Small intestine (tissue), 7 donors: ENCODE results near the gene LBHD2. TPM values are rescaled to one million over a fixed set of nuclear protein-coding genes. Genes with fewer than 3 reads are reported as not detected.

Source experiments
- DNase-seq, 2 donors: peaks; one replicate each; pipeline versions ENCODE4 v3.0.0 to v3.0.0-alpha.2; 2013
- FAIRE-seq: peaks from 2 replicates; lab custom pipeline; 2012; peaks lifted over from hg19 to GRCh38; lab: Jason Lieb, UNC
- H3K27ac ChIP-seq, 3 donors: one replicate each; pipeline ENCODE4 v1.5.1; 2013; ENCODE audit warnings: low read length in 2 of 3, mild to moderate bottlenecking in 2 of 3, control low read depth in 1 of 3, inconsistent platforms in 1 of 3, low read depth in 1 of 3, moderate library complexity in 1 of 3
- H3K27me3 ChIP-seq, 3 donors: one replicate each; pipeline ENCODE4 v1.6.1; 2013; ENCODE audit warnings: low read length in 3 of 3, inconsistent platforms in 1 of 3; ENCODE audit not compliant: control insufficient read depth in 3 of 3, insufficient read depth in 3 of 3
- H3K36me3 ChIP-seq, 3 donors: one replicate each; pipeline ENCODE4 v1.6.1; 2013; ENCODE audit warnings: low read length in 3 of 3, inconsistent platforms in 1 of 3, low read depth in 1 of 3, mild to moderate bottlenecking in 1 of 3, moderate library complexity in 1 of 3; ENCODE audit not compliant: control insufficient read depth in 3 of 3, insufficient read depth in 2 of 3
- H3K4me1 ChIP-seq, 3 donors: one replicate each; pipeline ENCODE4 v1.6.1; 2013; ENCODE audit warnings: low read length in 2 of 3, inconsistent platforms in 1 of 3, low read depth in 1 of 3, mild to moderate bottlenecking in 1 of 3, moderate library complexity in 1 of 3; ENCODE audit not compliant: control insufficient read depth in 3 of 3, insufficient read depth in 2 of 3
- H3K4me3 ChIP-seq, 3 donors: one replicate each; pipeline ENCODE4 v1.5.1; 2013; ENCODE audit warnings: low read length in 3 of 3, control low read depth in 1 of 3, inconsistent platforms in 1 of 3, low read depth in 1 of 3, mild to moderate bottlenecking in 1 of 3, moderate library complexity in 1 of 3
- H3K9me3 ChIP-seq, 2 donors: one replicate each; pipeline ENCODE4 v1.6.1; 2013; ENCODE audit warnings: low read depth in 1 of 2, low read length in 1 of 2; ENCODE audit not compliant: control insufficient read depth in 2 of 2, insufficient read depth in 1 of 2
- WGBS, 3 donors: extraction: QIAGEN DNeasy Blood & Tissue Kit; methylation state at CpG; one replicate each; pipeline ENCODE4 v1.1.7; 2013; 5-methylcytosine and 5-hydroxymethylcytosine counted together
- polyA plus RNA-seq, 4 donors: library from polyadenylated mRNA; stranded (reverse) in 3 of 4; unstranded in 1 of 4; fragments of 200-250 nt in 3 of 4; fragments of 120-200 nt in 1 of 4; gene quantifications; one replicate each; pipeline versions ENCODE4 v1.2.1 to v1.2.3, GENCODE V29; 2013
- donor health status: healthy with polysubstance abuse.
- donor health status: control.
- donor health status: control.
- donor health status: Bipolar disorder and iron deficiency.
- donor health status: healthy.

Gene LBHD2
- polyA plus RNA-seq, 4 donors, result not detected

- H3K4me3 ChIP-seq, result no peak overlapping the region
- WGBS, 3 donors, result 28 to 43% (median 30%) methylated on average over 17 to 18 of the region's 18 CpGs
- FAIRE-seq (no peak), DNase-seq (peak; percentile 51 to 63)
- H3K27me3 ChIP-seq, result peaks cover 3 to 51% (median 3%) of the 10 kb centered on the region in 3 donors
- H3K4me1 ChIP-seq, result peaks cover 0 to 32% (median 5%) of the 10 kb centered on the region in 3 donors
- H3K9me3 ChIP-seq, result peaks cover 0 to 5% of the 10 kb centered on the region in 2 donors
- peak overlapping the region in 2 of 3 donors; percentile 61 to 81 for H3K27ac ChIP-seq
- H3K36me3 ChIP-seq, result no peaks in the 10 kb centered on the region
Measured at GRCh38 chr14:103121121-103121845, 37.3 kb downstream of the LBHD2 start.

DNA sequence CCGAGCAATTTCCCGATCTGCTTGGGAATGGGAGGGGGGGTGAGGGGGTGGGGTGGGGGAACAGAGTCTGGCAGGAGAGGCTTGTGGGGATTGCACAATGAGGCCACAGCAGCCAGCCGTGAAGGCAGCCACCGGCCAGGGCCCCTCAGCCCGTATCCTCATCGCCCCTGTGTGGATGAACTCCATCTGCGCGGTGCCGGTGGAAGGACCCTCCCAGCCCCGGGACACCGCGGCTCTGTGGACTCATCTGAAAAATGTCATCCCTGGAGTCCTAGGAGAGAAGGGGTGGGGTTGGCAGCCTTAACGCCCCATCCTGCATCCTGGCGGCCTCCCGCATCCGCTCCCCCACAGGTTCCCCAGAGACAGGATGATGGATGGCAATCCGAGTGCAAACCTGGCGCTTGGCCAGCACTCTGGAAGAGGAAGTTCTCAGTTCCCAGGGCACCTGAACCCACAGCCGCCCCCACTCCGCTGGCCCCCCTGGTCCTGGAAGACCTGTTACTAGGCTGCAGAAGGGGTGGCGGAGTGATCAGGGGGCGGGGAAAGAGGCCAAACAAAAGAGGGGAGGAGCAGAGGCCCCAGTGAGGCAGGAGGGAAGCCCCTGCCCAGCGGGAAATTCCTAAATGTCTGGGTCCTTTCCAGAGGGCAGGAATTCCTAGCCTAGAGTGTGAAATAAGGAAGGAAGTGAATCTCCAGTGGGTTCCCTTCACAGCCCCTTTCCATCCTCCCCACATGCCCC, 38.0 kb downstream of the LBHD2 start:
- Histone ChIP-seq H3K4me1 (peaks cover 0 to 36% (median 5%) of the 10 kb centered on the region in 3 donors), H3K27ac (peak overlapping the region; percentile 47 to 81 (median 64)), H3K27me3 (peaks cover 3 to 56% (median 3%) of the 10 kb centered on the region in 3 donors), H3K9me3 (no peaks in the 10 kb centered on the region), H3K4me3 (peak overlapping the region in 1 of 3 donors; percentile 10), H3K36me3 (peaks cover 0 to 2% (median 0%) of the 10 kb centered on the region in 3 donors)
- FAIRE-seq (no peak), DNase-seq (peak; percentile 68 to 84)
- WGBS, 3 donors, result 7 to 14% (median 8%) methylated on average over 22 to 23 of the region's 23 CpGs

GRCh38 chr14:103122585-103122946, 38.6 kb downstream of the LBHD2 start:
- H3K27me3 ChIP-seq, result peaks cover 3 to 56% (median 3%) of the 10 kb centered on the region in 3 donors
- peak overlapping the region; percentile 47 to 81 (median 64) for H3K27ac ChIP-seq
- H3K4me3 ChIP-seq, result peak overlapping the region in 1 of 3 donors; percentile 10
- no peaks in the 10 kb centered on the region for H3K9me3 ChIP-seq
- peaks cover 0 to 39% (median 5%) of the 10 kb centered on the region in 3 donors for H3K4me1 ChIP-seq
- WGBS, 3 donors, result 23 to 32% (median 24%) methylated on average over 15 of the region's 15 CpGs
- peaks cover 0 to 2% (median 0%) of the 10 kb centered on the region in 3 donors for H3K36me3 ChIP-seq
- DNase-seq, result no peak
- no peak for FAIRE-seq

- Histone ChIP-seq H3K36me3 (peaks cover 0 to 2% (median 2%) of the 10 kb centered on the region in 3 donors), H3K27me3 (peaks cover 3 to 56% (median 3%) of the 10 kb centered on the region in 3 donors), H3K9me3 (no peaks in the 10 kb centered on the region), H3K4me3 (peak within 1 kb of the TSS; percentile 32 to 40 (median 39)), H3K27ac (peak within 1 kb of the TSS; percentile 59 to 91 (median 64)), H3K4me1 (peaks cover 0 to 39% (median 5%) of the 10 kb centered on the region in 3 donors)
- no peak for DNase-seq
- no peak for FAIRE-seq
- WGBS, 3 donors, result 0 to 4% (median 1%) methylated on average over 53 to 74 of the region's 74 CpGs
Measured at GRCh38 chr14:103122947-103123633, 39.1 kb downstream of the LBHD2 start, which contains the start of gene TNFAIP2. Gene TNFAIP2 (plus strand): TSS chr14:103123461. CDS start chr14:103126458, 2,997 bp downstream.

DNA sequence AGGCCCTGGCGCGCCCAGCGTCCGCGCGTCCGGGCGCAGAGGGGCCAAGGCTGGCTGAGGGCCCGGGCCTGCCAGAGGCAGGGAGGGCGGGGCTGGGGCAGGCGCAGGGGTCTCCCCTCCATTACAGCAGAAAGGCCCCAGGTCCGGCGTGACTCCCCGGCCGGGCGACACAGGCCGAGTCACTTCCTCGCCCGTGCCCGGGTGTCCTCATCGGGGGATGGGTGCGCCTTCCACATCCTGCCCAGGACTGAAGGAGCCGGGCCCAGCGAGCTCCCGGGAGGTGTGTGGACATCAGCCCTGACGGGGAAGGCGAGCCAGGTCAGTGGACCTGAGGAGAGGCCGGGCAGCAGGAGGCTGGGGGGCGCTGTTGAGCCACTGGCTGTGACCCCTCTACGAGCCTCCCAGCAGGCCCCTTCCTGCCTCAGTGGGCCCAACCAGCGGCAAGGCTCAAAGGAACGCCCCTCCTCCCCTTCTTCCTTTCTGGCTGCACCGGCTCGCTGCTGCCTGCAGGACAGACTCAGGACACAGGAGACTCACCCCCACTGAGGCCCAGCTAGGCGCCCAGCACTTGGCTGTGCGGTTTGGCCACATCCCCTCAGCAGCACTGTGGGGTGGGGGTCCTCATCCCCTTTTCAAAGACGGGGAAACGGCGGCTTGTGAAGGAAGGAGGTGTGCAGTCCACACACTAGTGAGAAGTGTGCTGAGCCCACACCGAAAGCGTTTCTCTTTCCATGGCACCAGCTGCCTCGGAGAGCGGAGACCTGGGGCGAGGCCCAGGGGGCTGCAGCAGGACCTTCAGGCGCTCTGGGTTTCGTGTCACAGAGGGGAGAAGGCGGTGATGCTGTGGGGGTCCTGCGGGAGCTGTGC, 39.9 kb downstream of the LBHD2 start:
- H3K4me3 ChIP-seq, result peak overlapping the region; percentile 32 to 40 (median 39)
- H3K4me1 ChIP-seq, result peaks cover 0 to 36% (median 5%) of the 10 kb centered on the region in 3 donors
- H3K9me3 ChIP-seq, result no peaks in the 10 kb centered on the region
- DNase-seq (no peak), FAIRE-seq (no peak)
- peak overlapping the region in 2 of 3 donors; percentile 59 to 91 for H3K27ac ChIP-seq
- peaks cover 3 to 60% (median 3%) of the 10 kb centered on the region in 3 donors for H3K27me3 ChIP-seq
- H3K36me3 ChIP-seq, result peaks cover 0 to 2% (median 2%) of the 10 kb centered on the region in 3 donors
- 14 to 18% (median 17%) methylated on average over 42 to 48 of the region's 48 CpGs for WGBS, 3 donors

- Histone ChIP-seq H3K27me3 (peaks cover 3 to 60% (median 3%) of the 10 kb centered on the region in 3 donors), H3K4me3 (no peak overlapping the region), H3K36me3 (peaks cover 0 to 3% (median 2%) of the 10 kb centered on the region in 3 donors), H3K27ac (peak overlapping the region in 1 of 3 donors; percentile 91), H3K4me1 (peaks cover 0 to 36% (median 5%) of the 10 kb centered on the region in 3 donors), H3K9me3 (no peaks in the 10 kb centered on the region)
- DNase-seq (no peak), FAIRE-seq (no peak)
- 66 to 76% (median 67%) methylated on average over 5 of the region's 5 CpGs for WGBS, 3 donors
Measured at GRCh38 chr14:103124501-103125001, 40.5 kb downstream of the LBHD2 start.
